Hepatocyte (in vitro differentiated cells): ENCODE results near the gene SLX4IP.

ENCODE experiments used
- EZH2 ChIP-seq: fragments of 200-600 bp; sonication (generic); IDR thresholded peaks from 2 replicates; pipeline ENCODE4 v1.6.1; 2016; ENCODE audit warnings: antibody characterized with exemption, mild to moderate bottlenecking, borderline replicate concordance
- TF ChIP-seq, protein P1 (sequence below): fragments of 200-600 bp; sonication (generic); IDR thresholded peaks from 2 replicates; pipeline ENCODE4 v1.5.1; 2016; ENCODE audit warnings: antibody characterized with exemption, mild to moderate bottlenecking; ENCODE audit not compliant: poor library complexity

DNA sequence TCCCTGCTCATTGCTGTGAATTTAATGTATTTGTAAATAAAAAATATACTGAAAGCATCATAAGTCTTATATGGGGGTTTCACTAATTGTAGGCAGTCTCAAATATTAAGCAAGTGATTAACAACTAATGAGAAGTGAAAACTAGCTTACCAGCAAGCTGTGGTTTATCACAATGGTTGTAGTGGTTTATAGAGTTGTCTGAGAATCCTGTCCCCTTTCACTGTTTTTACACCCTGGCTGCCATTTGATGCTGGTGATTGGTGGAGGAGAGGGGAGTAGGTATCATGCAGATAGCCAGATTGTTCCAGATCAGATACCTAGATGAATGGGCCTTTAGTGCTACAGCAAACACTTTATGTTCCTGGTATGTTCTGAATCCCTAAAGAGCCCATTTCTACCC, 7.1 kb upstream of the SLX4IP start:
- TF ChIP-seq, protein P1, sequence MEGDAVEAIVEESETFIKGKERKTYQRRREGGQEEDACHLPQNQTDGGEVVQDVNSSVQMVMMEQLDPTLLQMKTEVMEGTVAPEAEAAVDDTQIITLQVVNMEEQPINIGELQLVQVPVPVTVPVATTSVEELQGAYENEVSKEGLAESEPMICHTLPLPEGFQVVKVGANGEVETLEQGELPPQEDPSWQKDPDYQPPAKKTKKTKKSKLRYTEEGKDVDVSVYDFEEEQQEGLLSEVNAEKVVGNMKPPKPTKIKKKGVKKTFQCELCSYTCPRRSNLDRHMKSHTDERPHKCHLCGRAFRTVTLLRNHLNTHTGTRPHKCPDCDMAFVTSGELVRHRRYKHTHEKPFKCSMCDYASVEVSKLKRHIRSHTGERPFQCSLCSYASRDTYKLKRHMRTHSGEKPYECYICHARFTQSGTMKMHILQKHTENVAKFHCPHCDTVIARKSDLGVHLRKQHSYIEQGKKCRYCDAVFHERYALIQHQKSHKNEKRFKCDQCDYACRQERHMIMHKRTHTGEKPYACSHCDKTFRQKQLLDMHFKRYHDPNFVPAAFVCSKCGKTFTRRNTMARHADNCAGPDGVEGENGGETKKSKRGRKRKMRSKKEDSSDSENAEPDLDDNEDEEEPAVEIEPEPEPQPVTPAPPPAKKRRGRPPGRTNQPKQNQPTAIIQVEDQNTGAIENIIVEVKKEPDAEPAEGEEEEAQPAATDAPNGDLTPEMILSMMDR = no peak
- TF ChIP-seq EZH2 = no peak
